Panc1 (cell line): Measurements from ENCODE around the gene SCNN1B. TPM values are rescaled to one million over a fixed set of nuclear protein-coding genes. Genes with fewer than 3 reads are reported as not detected.

ENCODE experiments used
- ATAC-seq: fragments of 200-7000 bp; cut with Tn5 transposase; 2 replicates; pipeline ENCODE4 v1.9.1; 2020; ENCODE audit warnings: mild to moderate bottlenecking, moderate library complexity
- BruUV-seq: library from RNA; stranded (reverse); fragments of 400-500 nt; replicated peaks from 2 replicates; lab custom pipeline; 2021; lab: Mats Ljungman, UMichigan
- CTCF ChIA-PET: fragments of 300-600 bp; sonication (Branson Sonifier 250); formaldehyde crosslinking; loops from one replicate; lab custom pipeline; 2022; ENCODE audit warnings: antibody characterized with exemption; lab: Charles Lee
- POLR2A ChIA-PET: fragments of 300-600 bp; sonication (Branson Sonifier 250); formaldehyde crosslinking; loops from one replicate; lab custom pipeline; 2022; ENCODE audit warnings: antibody characterized with exemption; lab: Charles Lee
- DNase-seq: peaks from one replicate; pipeline ENCODE4 v3.0.0-alpha.2; 2010; ENCODE audit warnings: low read depth, low spot score
- H3K27ac ChIP-seq: 2 replicates; pipeline ENCODE4 v1.5.1; 2011; ENCODE audit warnings: mild to moderate bottlenecking, low read length, inconsistent platforms
- H3K27me3 ChIP-seq: fragments of 200-500 bp; sonication (Bioruptor generic); 2 replicates; pipeline ENCODE4 v1.6.0; 2014; ENCODE audit warnings: low read length, inconsistent platforms; ENCODE audit not compliant: control insufficient read depth, insufficient read depth
- H3K36me3 ChIP-seq: fragments of 200-500 bp; sonication (Bioruptor generic); 2 replicates; pipeline ENCODE4 v1.5.1; 2014; ENCODE audit warnings: inconsistent platforms, mild to moderate bottlenecking, low read length, moderate library complexity; ENCODE audit not compliant: control insufficient read depth, insufficient read depth
- H3K4me1 ChIP-seq: 2 replicates; pipeline ENCODE4 v1.5.1; 2011; ENCODE audit warnings: inconsistent platforms, mild to moderate bottlenecking, low read length, moderate library complexity; ENCODE audit not compliant: control insufficient read depth, insufficient read depth
- H3K4me3 ChIP-seq, 2 experiments: 2 replicates each; pipeline ENCODE4 v1.5.1; 2011 to 2012; ENCODE audit warnings: low read depth in 2 of 2, low read length in 2 of 2, mild to moderate bottlenecking in 2 of 2, inconsistent platforms in 1 of 2, moderate library complexity in 1 of 2
- H3K9me3 ChIP-seq: fragments of 200-500 bp; sonication (Bioruptor generic); 2 replicates; pipeline ENCODE4 v1.5.1; 2014; ENCODE audit warnings: low read depth, mild to moderate bottlenecking, inconsistent platforms, low read length, moderate library complexity; ENCODE audit not compliant: control insufficient read depth, insufficient read depth
- CTCF ChIP-seq: fragments of 450-650 bp; IDR thresholded peaks from 2 replicates; pipeline ENCODE4 v1.5.1; 2017; ENCODE audit warnings: mild to moderate bottlenecking
- POLR2AphosphoS5 ChIP-seq: IDR thresholded peaks from 2 replicates; pipeline ENCODE4 v1.6.1; 2012; ENCODE audit warnings: mild to moderate bottlenecking, low read depth, low read length, moderate library complexity
- REST ChIP-seq, 2 experiments: IDR thresholded peaks; 2 replicates each; pipeline ENCODE4 v1.6.1; 2011 to 2012; ENCODE audit warnings: low read depth in 2 of 2, control low read depth in 1 of 2, low read length in 1 of 2, mild to moderate bottlenecking in 1 of 2, moderate library complexity in 1 of 2; ENCODE audit not compliant: insufficient read depth in 1 of 2
- SIN3A ChIP-seq: IDR thresholded peaks from 2 replicates; pipeline ENCODE4 v1.6.1; 2012; ENCODE audit warnings: low read depth, mild to moderate bottlenecking, low read length, moderate library complexity, borderline replicate concordance; ENCODE audit not compliant: insufficient read depth
- TCF7L2 ChIP-seq: IDR thresholded peaks from 2 replicates; pipeline ENCODE4 v1.6.1; 2011; ENCODE audit warnings: mild to moderate bottlenecking, low read depth, low read length, inconsistent platforms
- in situ Hi-C: cut with HindIII; loops from 2 replicates; pipeline ENCODE4 v1.10.0; 2016; ENCODE audit warnings: low sequenced_read_pairs, low pct_unique_long_range_greater_than_20kb
- intact Hi-C: fragments of 100-400 bp; cut with micrococcal nuclease; formaldehyde crosslinking; loops from one replicate; pipeline ENCODE4 v1.10.0; 2022; ENCODE audit not compliant: unreplicated experiment
- total RNA-seq: library from RNA; stranded (reverse); gene quantifications from one replicate; pipeline ENCODE4 v1.2.1, GENCODE V29; 2021; ENCODE audit not compliant: unreplicated experiment

SCNN1B gene
- total RNA-seq, 1 experiment from 2014 or later = 10.7 TPM

GRCh38 chr16:23276821-23277220 is 25.3 kb upstream of the SCNN1B start:
- Histone ChIP-seq H3K27ac (no peak overlapping the region), H3K27me3 (no peaks in the 10 kb centered on the region), H3K4me3 (no peak overlapping the region), H3K9me3 (no peaks in the 10 kb centered on the region), H3K4me1 (peaks cover 32% of the 10 kb centered on the region), H3K36me3 (no peaks in the 10 kb centered on the region)
- in situ Hi-C loops (no loop called here), intact Hi-C loops (loop anchor here (10.0 kb wide), 1 partner anchor 92 kb away; the partner anchor contains the start of gene SCNN1G)
- ATAC-seq (no peak), DNase-seq (no peak)
- ChIA-PET CTCF (no interaction called here), POLR2A (no interaction called here)
- TF ChIP-seq REST (IDR thresholded peaks at IDR 0.05; ENCODE audit: insufficient read depth in 1 of 2, low read depth in 2 of 2, low read length in 1 of 2) (no peak), POLR2AphosphoS5 (no peak), SIN3A (no peak), TCF7L2 (no peak), CTCF (no peak)
- no TSS peak for BruUV-seq

GRCh38 chr16:23278031-23278430 is 24.1 kb upstream of the SCNN1B start:
- Histone ChIP-seq H3K4me1 (peaks cover 32% of the 10 kb centered on the region), H3K27ac (peak overlapping the region; percentile 53; the same call in 1 of the 2 replicates), H3K27me3 (no peaks in the 10 kb centered on the region), H3K9me3 (no peaks in the 10 kb centered on the region), H3K36me3 (no peaks in the 10 kb centered on the region), H3K4me3 (no peak overlapping the region)
- no peak for TF ChIP-seq CTCF
- TF ChIP-seq REST (IDR thresholded peaks at IDR 0.05; ENCODE audit: insufficient read depth in 1 of 2, low read depth in 2 of 2, low read length in 1 of 2) = no peak
- TF ChIP-seq POLR2AphosphoS5 = no peak
- no peak for TF ChIP-seq SIN3A
- TF ChIP-seq TCF7L2 = no peak
- ATAC-seq = no peak
- CTCF ChIA-PET = no interaction called here
- intact Hi-C loops = loop anchor here (10.0 kb wide), 1 partner anchor 93 kb away; the partner anchor contains the start of gene SCNN1G
- in situ Hi-C loops = no loop called here
- BruUV-seq = no TSS peak
- DNase-seq = no peak
- POLR2A ChIA-PET = no interaction called here
